ENCODE measurements around the gene PSD2.

GRCh38 chr5:139784488-139784887 is 11.1 kb upstream of the PSD2 start:
- TF ChIP-seq CTCF (IDR thresholded peaks at IDR 0.05; ENCODE audit: low read depth, low read length, poor library complexity, severe bottlenecking) = no peak
- TF ChIP-seq EZH2phosphoT487 (IDR thresholded peaks at IDR 0.05; ENCODE audit: borderline replicate concordance, low read length) = no peak
